H54 (cell line): ENCODE data around the gene VWF.

ENCODE experiments used
- DNase-seq: peaks from one replicate; pipeline ENCODE4 v3.0.0; 2011; ENCODE audit warnings: low spot score, mixed read lengths; ENCODE audit not compliant: insufficient read length
- FAIRE-seq: peaks from 3 replicates; lab custom pipeline; 2011; peaks lifted over from hg19 to GRCh38; lab: Jason Lieb, UNC
- POLR2A ChIP-seq: IDR thresholded peaks from 2 replicates; pipeline ENCODE4 v1.6.1; 2011; ENCODE audit warnings: low read depth, mild to moderate bottlenecking, low read length

The VWF gene

DNA sequence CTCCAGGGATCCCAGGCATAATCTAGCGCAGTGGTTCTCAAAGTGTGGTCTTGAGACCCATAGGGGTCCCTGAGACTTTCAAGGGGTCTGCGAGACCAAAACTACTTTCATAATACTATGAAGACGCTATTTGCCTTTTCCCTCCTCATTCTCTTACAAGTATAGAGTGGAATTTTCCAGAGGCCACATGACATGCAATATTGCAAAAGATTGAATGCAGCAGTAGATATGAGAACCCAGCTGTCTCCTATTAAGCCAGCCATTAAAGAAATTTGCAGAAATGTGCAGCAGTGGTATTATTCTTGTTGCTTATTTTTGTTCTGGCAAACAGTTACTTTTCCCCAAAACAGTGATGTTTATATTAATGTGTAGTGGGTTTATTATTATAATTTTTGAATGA, 62.8 kb downstream of the VWF start:
- TF ChIP-seq POLR2A, result no peak
- DNase-seq, result no peak
- FAIRE-seq, result no peak

DNA sequence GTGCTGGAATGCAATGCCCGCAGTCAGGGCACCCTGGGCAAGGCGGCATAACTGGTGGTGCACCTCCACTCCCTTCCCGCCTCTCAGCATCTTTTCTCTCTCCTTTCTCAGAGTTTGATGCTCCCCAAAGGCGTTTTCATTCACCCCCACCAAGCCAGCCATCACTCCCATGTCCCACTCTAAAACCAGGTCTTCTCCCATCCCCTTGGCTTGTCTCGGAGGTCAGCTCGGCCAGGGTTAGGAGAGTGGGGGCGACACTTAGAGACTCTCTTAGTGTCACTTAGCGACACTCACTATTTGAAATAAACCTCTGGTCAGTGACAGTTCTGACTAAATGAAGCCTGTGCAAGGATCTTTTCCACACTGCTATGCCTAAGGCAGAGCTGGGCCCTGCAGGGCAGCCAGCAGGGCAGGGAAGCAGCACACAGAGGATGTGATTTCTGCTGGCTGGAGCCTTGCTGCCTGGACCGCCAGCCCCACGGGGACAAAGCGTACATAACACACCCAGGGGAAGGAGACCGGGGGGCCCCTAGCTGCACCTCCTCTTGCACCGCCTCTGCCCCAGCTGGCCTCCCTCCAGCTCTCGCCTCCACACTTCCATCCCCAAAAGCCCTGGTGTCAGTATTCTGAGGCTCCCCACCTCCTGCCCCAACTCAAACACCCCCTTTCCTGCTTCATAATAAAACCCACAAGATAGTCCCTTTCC, 64.5 kb downstream of the VWF start:
- no peak for FAIRE-seq
- no peak for TF ChIP-seq POLR2A
- DNase-seq, result no peak

DNA sequence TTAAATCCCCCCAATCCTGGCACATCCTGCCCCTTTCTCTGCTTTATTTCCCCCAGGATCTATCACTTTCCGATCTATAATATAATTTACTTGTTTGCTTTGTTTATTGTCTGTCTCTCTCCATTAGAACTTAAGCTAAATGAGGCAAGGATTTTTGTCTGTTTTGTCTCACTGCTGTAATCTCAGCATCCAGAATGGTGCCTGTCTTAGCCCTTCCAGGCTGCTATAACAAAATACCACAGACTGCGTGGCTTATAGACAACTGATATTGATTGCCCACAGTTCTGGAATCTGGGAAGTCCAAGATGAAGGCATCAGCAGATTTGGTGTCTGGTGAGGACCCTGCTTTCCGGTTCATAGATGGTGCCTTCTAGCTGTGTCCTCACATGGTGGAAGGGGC, 65.2 kb downstream of the VWF start:
- DNase-seq (no peak), FAIRE-seq (no peak)
- no peak for TF ChIP-seq POLR2A

DNA sequence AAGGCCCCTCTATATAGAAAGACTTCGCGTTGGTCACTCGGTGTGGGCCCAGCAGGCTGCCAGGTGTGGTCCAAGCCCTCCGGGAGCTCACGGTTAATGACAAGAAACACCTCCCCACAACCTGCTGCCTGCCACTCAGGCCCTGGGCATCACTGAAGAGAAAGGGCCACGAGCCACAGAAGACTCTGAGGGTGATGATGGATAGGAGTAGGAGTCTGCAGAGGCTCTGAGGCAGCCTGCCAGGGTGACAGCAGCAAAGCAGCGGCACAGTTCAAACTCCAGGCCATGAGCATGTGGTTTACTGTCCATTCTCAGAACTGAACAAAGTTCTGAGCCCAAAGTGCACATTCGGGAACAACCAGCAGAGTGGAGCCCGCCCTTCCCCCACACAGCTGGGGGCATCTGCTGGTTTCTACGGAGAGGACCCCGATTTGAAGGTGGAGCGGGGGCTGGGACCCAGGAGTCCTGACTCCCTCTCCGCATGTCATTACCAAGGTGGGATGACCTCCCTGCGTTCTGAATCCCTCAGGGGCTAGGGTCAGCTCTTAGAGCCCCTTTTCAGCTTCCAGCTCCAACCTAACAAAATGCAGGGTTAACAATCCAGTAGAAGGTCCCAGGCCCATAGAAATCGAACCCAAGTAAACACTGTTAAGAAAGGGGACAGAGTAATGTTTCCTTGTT, 65.8 kb downstream of the VWF start:
- no peak for FAIRE-seq
- TF ChIP-seq POLR2A, result no peak
- no peak for DNase-seq

DNA sequence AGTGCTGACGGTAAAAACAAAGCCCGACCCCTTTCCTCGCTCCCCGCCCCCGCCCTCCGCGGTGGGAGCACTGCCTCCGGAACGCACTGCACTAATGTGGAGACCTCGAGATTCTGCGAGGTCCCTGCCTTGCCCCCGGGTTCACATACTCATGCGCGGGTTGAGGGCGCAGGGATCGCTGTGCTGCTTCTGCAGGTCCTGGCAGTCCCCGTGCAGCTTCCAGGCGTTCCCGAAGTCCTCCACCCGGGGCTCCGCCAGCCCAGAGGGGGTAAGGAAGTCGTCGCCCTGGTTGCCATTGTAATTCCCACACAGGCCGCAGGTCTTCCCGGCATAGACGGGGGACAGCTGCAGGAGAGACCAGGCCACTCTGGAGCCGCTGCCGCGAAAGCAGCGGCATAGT, 66.8 kb downstream of the VWF start:
- FAIRE-seq (no peak), DNase-seq (no peak)
- no peak for TF ChIP-seq POLR2A

DNA sequence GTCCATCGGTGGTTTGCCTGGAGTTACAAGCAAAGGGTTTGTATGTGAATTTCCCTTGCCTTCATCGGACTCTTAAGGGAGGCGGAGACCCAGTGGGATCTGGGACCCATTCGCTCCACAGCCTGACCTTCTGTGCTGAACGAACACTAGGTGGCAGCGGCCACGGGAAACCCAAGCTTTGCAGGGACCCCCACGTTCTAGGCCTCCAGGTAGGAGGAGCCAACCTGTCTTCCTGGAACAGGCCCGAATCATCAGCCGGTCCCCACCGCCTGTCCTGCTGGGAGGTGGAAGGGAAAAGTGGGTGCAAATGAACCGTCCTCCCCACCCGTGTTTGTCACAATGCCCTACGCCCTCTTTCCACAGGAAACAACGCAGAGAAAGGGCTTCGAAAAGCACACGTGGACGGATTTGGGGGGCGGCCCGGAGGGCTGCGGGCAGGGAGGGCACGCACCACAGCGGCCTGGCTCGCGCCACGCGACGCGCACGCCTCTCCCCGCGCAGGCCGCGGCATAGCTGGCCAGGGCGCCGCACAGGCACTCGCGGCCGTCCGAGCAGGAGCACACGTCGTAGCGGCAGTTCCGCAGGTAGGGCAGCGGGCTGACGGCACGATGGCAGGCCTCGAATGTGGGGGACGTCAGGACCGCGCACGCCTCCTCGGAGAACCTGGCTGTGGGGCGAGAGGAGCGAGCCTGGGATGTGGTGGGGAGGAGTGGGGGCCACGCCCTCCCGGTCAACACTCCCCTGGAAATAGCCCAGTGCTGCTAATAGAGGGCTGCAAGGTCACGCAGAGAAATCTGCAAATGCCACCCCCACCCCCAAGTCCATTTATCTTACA, 67.8 kb downstream of the VWF start:
- DNase-seq, result no peak
- no peak for TF ChIP-seq POLR2A

DNA sequence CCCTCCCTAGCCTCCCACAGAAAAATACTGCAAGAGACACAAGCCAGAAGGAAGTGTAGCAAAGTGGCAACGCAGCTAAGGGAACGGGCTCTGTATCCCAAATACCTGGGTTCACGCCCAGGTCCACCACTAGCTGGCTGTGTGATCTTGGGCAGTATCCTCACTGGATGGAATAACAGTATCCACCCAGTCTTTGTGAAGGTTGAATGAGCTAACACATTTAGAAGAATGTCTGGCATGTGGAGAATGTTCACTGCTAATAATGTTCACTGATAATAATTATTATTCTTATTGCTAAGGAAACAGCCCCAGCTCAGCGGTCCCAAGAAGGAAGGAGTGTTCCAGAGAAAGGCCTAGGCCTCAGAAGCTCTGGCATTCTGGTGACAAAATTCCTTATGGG, 70.9 kb downstream of the VWF start:
- TF ChIP-seq POLR2A, result no peak
- no peak for DNase-seq
- no peak for FAIRE-seq

More for the DNA sequence above, 67.8 kb downstream of the VWF start:
- FAIRE-seq, result no peak

DNA sequence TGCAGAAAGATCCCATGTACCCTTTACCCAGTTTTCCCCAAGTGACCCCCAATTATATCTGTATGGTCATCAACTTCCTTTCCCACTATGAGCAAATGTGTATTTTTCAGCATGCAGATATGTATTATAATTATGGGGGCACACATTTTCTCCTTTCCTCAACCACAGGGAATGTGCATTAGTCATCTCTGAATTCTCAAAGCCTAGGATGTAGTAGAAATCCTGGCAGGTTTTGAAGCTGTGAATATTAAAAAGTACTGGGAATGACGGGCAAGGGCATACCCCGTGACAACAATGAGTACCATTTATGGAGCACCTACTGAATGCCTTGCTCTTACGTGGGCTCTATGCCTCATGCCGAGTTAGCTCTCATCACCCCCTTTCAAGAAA, 71.5 kb downstream of the VWF start:
- no peak for FAIRE-seq
- no peak for TF ChIP-seq POLR2A
- DNase-seq, result no peak

DNA sequence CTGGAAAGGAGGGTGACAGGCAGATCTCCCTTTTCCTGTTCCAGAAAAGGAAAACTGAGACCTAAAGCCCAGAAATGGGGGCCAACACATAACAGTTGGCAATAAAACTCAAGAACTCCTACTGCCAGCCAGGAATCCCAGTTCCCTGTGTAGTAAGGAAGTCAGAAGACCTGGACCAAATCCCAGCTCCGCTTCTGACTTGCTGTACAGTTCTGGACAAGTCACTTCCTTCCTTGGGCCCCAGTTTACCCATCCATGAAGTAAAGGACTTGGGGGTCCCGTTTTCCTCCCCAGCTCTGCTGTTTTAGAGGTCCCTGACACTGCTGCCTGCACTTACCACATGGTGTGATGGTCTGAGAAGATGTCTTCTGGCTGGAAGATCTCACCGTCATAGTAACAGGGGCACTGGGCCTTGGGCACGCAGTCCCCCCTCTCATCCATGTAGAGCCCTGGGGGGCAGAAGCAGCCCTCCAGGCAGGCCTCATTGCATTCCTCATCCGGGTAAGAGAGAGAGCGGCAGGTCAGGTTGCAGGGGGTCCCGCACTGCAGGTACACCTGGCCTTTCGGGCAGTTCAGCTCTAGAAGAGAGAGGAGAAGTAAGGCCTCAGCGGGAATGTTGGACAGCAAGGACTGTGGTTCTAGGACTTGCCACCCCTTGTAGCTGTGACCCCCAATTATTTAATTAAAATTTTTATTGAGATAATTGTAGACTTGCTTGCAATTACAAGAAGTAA, 72.1 kb downstream of the VWF start:
- DNase-seq (no peak), FAIRE-seq (no peak)
- no peak for TF ChIP-seq POLR2A

DNA sequence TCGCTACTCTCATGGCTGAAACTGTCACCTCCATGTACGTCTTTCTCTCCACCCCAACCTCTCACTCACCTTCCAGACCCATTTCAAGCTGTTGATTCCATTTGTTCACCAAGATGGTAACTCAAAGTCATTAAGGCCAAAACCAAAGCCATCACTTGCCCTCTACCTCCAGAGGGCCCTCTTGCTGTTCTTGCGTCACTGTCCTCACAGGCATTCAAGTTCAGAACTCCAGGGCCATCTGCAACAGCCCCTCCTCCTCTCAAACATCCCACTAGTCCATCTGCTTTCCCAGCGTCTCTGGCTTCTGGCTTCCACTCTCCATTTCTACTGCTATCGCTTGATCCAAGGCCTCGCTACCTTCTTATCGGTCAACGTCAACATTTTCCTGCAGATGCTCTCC, 74.5 kb downstream of the VWF start:
- TF ChIP-seq POLR2A, result no peak
- DNase-seq (no peak), FAIRE-seq (no peak)

DNA sequence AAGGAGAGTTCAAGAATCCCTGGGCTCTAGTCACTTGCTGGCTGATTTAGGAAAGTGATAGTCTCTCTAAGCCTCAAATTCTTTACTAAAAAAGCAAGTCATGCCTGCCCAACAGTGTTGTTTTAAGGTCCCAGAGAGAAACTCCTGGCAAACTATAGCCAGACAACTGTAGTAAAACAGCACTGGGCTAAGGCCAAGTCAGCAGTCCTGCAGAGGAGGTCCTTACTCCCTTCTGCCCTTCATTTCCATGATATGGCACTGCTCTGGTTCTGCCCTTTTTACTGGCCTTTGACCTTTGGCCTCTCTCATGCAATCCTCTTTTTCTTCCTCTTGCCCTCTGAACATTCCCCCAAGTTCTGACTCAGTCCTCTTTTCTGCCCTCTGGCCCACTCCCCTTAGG, 74.9 kb downstream of the VWF start:
- no peak for FAIRE-seq
- TF ChIP-seq POLR2A, result no peak
- DNase-seq, result no peak

DNA sequence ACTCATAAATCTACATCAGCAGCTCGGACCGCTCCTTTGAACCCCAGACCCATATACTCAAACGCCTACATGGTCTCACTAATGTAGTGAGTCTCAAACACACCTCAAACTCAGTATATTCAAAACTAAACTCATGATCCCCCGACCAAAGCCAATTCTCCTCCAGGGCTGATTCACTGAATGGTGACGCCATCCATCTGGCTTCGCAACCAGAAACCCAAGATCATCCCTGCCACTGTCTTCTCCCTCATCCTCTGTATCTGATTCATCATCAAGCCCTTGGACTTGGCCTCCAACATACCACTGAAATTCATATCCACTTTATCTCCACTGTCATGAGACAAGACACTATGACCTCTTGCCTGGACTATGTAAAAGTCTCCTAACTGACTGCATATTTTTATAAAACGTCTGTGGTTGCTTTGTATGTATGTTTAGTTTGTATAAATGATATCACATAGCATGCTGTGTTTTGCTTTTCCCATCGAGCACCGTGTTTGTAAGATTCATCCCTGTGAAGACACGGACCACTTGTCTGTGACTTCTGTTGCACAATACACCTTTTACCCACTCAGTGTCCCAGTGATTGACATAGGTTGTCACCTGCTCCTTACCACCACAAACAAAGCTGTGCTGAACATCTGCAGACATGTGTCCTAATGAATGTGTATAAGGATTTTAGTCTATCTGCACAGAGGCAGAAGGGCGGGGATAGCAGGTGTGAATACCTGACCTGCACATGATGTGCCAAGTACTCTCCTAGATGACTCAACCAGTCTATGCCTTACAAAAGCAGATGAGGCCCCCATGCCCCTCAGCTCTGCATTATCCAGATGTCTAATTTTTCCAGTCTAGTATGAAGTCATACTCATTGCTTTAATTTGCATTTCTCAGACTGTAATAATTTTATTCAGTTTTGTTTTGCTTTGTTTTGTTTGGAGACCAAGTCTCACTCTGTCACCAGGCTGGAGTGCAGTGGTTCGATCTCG, 76.9 kb downstream of the VWF start:
- no peak for TF ChIP-seq POLR2A
- DNase-seq, result no peak
- no peak for FAIRE-seq
